ENCODE measurements around the gene FAM180A.

FAM180A gene

DNA sequence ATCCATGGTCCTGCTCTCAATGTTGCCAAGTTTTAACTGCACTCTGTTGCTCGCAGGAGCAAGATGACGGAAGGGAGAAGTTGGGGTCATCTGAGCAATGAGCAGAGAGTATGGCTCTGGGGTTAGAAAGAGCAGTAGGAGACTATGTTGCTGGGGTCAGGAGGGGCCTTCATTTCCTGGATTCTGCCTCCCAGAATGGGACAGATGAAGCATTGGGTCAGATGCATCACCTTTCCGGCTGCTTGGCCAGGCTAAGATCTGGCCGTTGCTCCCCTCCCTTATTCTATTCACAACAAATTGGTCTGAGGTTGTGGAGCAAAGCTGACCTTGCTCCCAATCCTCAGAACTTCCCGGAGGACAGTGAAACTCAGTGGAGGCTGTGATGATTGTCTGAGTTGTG lies 63.9 kb downstream of the FAM180A start:
- DNase-seq (ENCODE audit: low read depth, low spot score): no peak

DNA sequence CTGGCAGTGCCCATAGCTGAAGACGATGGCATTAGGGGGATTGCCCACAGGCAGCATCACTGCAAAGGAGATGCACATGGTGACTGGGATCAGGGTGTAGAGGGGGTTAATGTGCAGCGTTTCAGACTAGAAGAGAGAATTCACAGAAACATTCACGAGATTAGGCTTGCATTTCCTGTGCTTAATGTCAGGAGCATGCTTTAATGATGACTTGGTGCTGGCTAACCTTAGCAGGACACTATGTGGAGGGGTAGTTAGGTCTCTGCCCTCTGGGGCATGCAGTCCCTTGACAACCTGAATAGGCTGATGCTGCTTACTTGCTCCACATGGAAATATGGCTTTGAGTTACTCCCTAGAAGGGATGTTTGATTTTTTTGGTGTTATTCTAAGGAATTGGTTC lies 64.5 kb downstream of the FAM180A start:
- no peak for DNase-seq (ENCODE audit: low read depth, low spot score)

DNA sequence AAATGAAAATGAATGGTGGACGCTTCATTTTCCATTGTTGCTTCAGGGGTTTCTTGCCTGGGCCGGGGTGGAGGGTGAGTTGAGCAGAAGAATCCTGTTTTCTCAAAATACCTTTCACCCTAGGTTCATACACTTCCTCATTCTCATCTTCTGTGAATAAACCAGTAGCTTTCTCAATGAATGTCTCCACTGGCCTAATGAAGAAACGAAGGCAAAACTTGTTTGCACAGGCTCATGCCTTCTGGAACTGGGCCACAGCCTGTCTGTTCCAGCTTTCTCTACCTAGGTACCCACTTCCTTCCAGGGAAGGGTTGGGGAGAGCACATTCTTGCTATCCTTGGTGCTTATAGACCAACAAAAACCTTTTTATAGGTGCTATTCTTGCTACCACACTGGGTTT lies 65.0 kb downstream of the FAM180A start:
- DNase-seq (ENCODE audit: low read depth, low spot score): no peak

DNA sequence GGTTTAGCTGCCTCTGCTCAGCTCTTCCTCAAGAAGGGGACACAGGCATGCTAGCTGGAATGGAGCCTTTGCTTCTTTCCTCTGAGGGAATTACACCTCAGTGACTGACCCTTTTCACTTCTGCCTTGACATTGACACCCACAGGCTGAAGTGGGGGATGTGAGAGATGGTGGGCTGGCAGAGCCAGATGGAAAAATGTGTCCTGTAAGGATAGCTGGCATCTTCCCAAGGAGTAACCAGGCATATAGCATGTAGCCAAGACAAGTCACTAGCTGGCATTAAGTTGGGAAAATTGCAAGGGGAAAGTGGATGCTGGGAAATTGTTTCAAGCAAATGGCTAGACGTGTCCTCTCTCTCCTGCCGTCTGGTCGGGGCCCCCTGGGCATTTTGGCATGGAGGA lies 66.4 kb downstream of the FAM180A start:
- DNase-seq (ENCODE audit: low read depth, low spot score): no peak

DNA sequence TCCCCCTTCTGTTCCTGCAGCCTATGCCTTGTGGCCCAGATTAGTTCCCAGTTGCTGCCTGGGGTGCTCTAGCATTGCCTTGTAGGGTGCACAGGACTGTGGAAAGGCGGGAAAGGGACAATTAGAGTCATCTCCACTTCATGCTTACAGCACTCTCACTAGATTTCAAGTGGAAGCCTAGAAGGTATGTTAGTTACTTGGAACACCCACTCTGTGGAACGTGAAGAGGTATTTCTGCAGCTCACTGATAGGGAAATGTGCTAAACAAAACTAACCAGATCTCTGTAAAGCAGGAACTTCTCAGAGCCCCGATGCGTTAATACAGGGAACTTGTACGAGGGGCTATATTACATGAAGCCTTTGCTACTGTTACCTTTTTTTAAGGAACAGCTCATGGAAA lies 66.9 kb downstream of the FAM180A start:
- no peak for DNase-seq (ENCODE audit: low read depth, low spot score)

Measured in brain pericyte (primary cell).